HEK293T (cell line): ENCODE measurements around the gene AKR7A3.

Experiments used
- BHLHE40 ChIP-seq: fragments of 450-650 bp; IDR thresholded peaks from 2 replicates; pipeline ENCODE4 v1.6.1; 2016; ENCODE audit warnings: mild to moderate bottlenecking, moderate library complexity, borderline replicate concordance
- ELF4 ChIP-seq: fragments of 450-650 bp; IDR thresholded peaks from 2 replicates; pipeline ENCODE4 v1.6.1; 2017; ENCODE audit warnings: antibody characterized with exemption
- SP1 ChIP-seq: fragments of 450-650 bp; IDR thresholded peaks from 2 replicates; pipeline ENCODE4 v1.6.1; 2017

GRCh38 chr1:19305880-19306279, 17.3 kb upstream of the AKR7A3 start:
- TF ChIP-seq ELF4 (no peak), BHLHE40 (no peak), SP1 (no peak)
